HEK293 (cell line): Measurements from ENCODE around the gene NEIL1.

Source experiments
- BCL11A ChIP-seq: fragments of 450-650 bp; formaldehyde crosslinking; IDR thresholded peaks from 2 replicates; pipeline ENCODE4 v1.5.1; 2016; ENCODE audit warnings: low read depth, missing biosample characterization, missing genetic modification characterization
- GFI1B ChIP-seq: fragments of 450-650 bp; formaldehyde crosslinking; IDR thresholded peaks from 2 replicates; pipeline ENCODE4 v1.5.1; 2016; ENCODE audit warnings: missing biosample characterization, missing genetic modification characterization
- GLI4 ChIP-seq: fragments of 450-650 bp; formaldehyde crosslinking; IDR thresholded peaks from 2 replicates; pipeline ENCODE4 v1.5.1; 2016; ENCODE audit warnings: missing biosample characterization, missing genetic modification characterization
- KLF16 ChIP-seq: fragments of 450-650 bp; formaldehyde crosslinking; IDR thresholded peaks from 2 replicates; pipeline ENCODE4 v1.5.1; 2017; ENCODE audit warnings: missing biosample characterization, missing genetic modification characterization
- KLF9 ChIP-seq: fragments of 450-650 bp; formaldehyde crosslinking; IDR thresholded peaks from 2 replicates; pipeline ENCODE4 v1.5.1; 2016; ENCODE audit warnings: missing biosample characterization, missing genetic modification characterization, low read depth
- PATZ1 ChIP-seq: fragments of 450-650 bp; formaldehyde crosslinking; IDR thresholded peaks from 2 replicates; pipeline ENCODE4 v1.5.1; 2016; ENCODE audit warnings: missing biosample characterization, missing genetic modification characterization
- TSHZ1 ChIP-seq: fragments of 450-650 bp; formaldehyde crosslinking; IDR thresholded peaks from 2 replicates; pipeline ENCODE4 v1.5.1; 2016; ENCODE audit warnings: missing biosample characterization, missing genetic modification characterization, borderline replicate concordance
- YY1 ChIP-seq: fragments of 450-650 bp; formaldehyde crosslinking; IDR thresholded peaks from 2 replicates; pipeline ENCODE4 v1.5.1; 2018; ENCODE audit warnings: missing biosample characterization, missing genetic modification characterization
- ZBTB17 ChIP-seq: fragments of 450-650 bp; formaldehyde crosslinking; IDR thresholded peaks from 2 replicates; pipeline ENCODE4 v1.5.1; 2016; ENCODE audit warnings: missing biosample characterization, missing genetic modification characterization
- ZBTB6 ChIP-seq: fragments of 450-650 bp; formaldehyde crosslinking; IDR thresholded peaks from 2 replicates; pipeline ENCODE4 v1.5.1; 2017; ENCODE audit warnings: missing biosample characterization, missing genetic modification characterization
- ZNF133 ChIP-seq: fragments of 450-650 bp; formaldehyde crosslinking; IDR thresholded peaks from 2 replicates; pipeline ENCODE4 v1.5.1; 2016; ENCODE audit warnings: missing biosample characterization, missing genetic modification characterization
- ZNF138 ChIP-seq: fragments of 450-650 bp; formaldehyde crosslinking; IDR thresholded peaks from 2 replicates; pipeline ENCODE4 v1.5.1; 2016; ENCODE audit warnings: missing biosample characterization, missing genetic modification characterization, borderline replicate concordance
- ZNF146 ChIP-seq: fragments of 450-650 bp; formaldehyde crosslinking; IDR thresholded peaks from 2 replicates; pipeline ENCODE4 v1.5.1; 2016; ENCODE audit warnings: missing biosample characterization, missing genetic modification characterization
- ZNF211 ChIP-seq: fragments of 450-650 bp; formaldehyde crosslinking; IDR thresholded peaks from 2 replicates; pipeline ENCODE4 v1.5.1; 2016; ENCODE audit warnings: low read depth, missing biosample characterization, missing genetic modification characterization
- ZNF223 ChIP-seq: fragments of 450-650 bp; formaldehyde crosslinking; IDR thresholded peaks from 2 replicates; pipeline ENCODE4 v1.5.1; 2016; ENCODE audit warnings: missing biosample characterization, missing genetic modification characterization
- ZNF280C ChIP-seq: fragments of 450-650 bp; formaldehyde crosslinking; IDR thresholded peaks from 2 replicates; pipeline ENCODE4 v1.5.1; 2016; ENCODE audit warnings: missing biosample characterization, missing genetic modification characterization
- ZNF292 ChIP-seq: fragments of 450-650 bp; formaldehyde crosslinking; IDR thresholded peaks from 2 replicates; pipeline ENCODE4 v1.5.1; 2016; ENCODE audit warnings: low read depth, missing biosample characterization, missing genetic modification characterization, borderline replicate concordance
- ZNF324 ChIP-seq: fragments of 450-650 bp; formaldehyde crosslinking; IDR thresholded peaks from 2 replicates; pipeline ENCODE4 v1.5.1; 2016; ENCODE audit warnings: missing biosample characterization, missing genetic modification characterization
- ZNF350 ChIP-seq: fragments of 450-650 bp; formaldehyde crosslinking; IDR thresholded peaks from 2 replicates; pipeline ENCODE4 v1.5.0; 2017; ENCODE audit warnings: missing biosample characterization, mild to moderate bottlenecking, missing genetic modification characterization
- ZNF362 ChIP-seq: fragments of 450-650 bp; formaldehyde crosslinking; IDR thresholded peaks from 2 replicates; pipeline ENCODE4 v1.5.1; 2016; ENCODE audit warnings: missing biosample characterization, missing genetic modification characterization
- ZNF398 ChIP-seq: fragments of 450-650 bp; formaldehyde crosslinking; IDR thresholded peaks from 2 replicates; pipeline ENCODE4 v1.5.1; 2017; ENCODE audit warnings: missing biosample characterization, missing genetic modification characterization
- ZNF544 ChIP-seq: fragments of 450-650 bp; formaldehyde crosslinking; IDR thresholded peaks from 2 replicates; pipeline ENCODE4 v1.5.0; 2017; ENCODE audit warnings: missing biosample characterization, missing genetic modification characterization
- ZNF558 ChIP-seq: fragments of 450-650 bp; formaldehyde crosslinking; IDR thresholded peaks from 2 replicates; pipeline ENCODE4 v1.5.1; 2016; ENCODE audit warnings: missing biosample characterization, missing genetic modification characterization
- ZNF561 ChIP-seq: fragments of 450-650 bp; IDR thresholded peaks from 2 replicates; pipeline ENCODE4 v1.5.1; 2018; ENCODE audit warnings: missing biosample characterization, missing genetic modification characterization, borderline replicate concordance
- ZNF600 ChIP-seq: fragments of 450-650 bp; formaldehyde crosslinking; IDR thresholded peaks from 2 replicates; pipeline ENCODE4 v1.5.1; 2016; ENCODE audit warnings: missing biosample characterization, missing genetic modification characterization
- ZNF660 ChIP-seq: fragments of 450-650 bp; IDR thresholded peaks from 2 replicates; pipeline ENCODE4 v1.5.1; 2018; ENCODE audit warnings: missing biosample characterization, mild to moderate bottlenecking, missing genetic modification characterization
- ZNF664 ChIP-seq: fragments of 450-650 bp; formaldehyde crosslinking; IDR thresholded peaks from 2 replicates; pipeline ENCODE4 v1.5.1; 2016; ENCODE audit warnings: missing biosample characterization, missing genetic modification characterization
- ZNF830 ChIP-seq: fragments of 450-650 bp; IDR thresholded peaks from 2 replicates; pipeline ENCODE4 v1.5.0; 2018; ENCODE audit warnings: missing biosample characterization, missing genetic modification characterization, low read depth, mild to moderate bottlenecking, moderate library complexity
- ZXDB ChIP-seq: fragments of 450-650 bp; formaldehyde crosslinking; IDR thresholded peaks from 2 replicates; pipeline ENCODE4 v1.5.1; 2016; ENCODE audit warnings: missing biosample characterization, missing genetic modification characterization

NEIL1 gene

GRCh38 chr15:75335705-75336355 lies 11.0 kb upstream of the NEIL1 start, which contains the start of gene COMMD4 (continued):
- TF ChIP-seq GFI1B (tag by site-specific recombination) (no peak), ZNF561 (tag by site-specific recombination) (peak; percentile 67; the same call in 1 of the 2 replicates), ZNF660 (tag by site-specific recombination) (peak; percentile 80), PATZ1 (peak; percentile 92), ZBTB6 (tag by site-specific recombination) (no peak), ZBTB17 (tag by site-specific recombination) (peak; percentile 67), GLI4 (tag by site-specific recombination) (0 out of 2 replicates have a peak, but pooled peaks have one; percentile 39), ZNF280C (no peak), ZNF292 (tag by site-specific recombination) (no peak), ZNF544 (tag by site-specific recombination) (no peak), ZNF138 (tag by site-specific recombination) (no peak), ZNF558 (tag by site-specific recombination) (peak; percentile 55; the same call in 1 of the 2 replicates), ZNF830 (no peak), ZNF211 (tag by site-specific recombination) (no peak), ZNF600 (peak; percentile 74; the same call in 1 of the 2 replicates), ZNF350 (tag by site-specific recombination) (no peak), ZXDB (tag by site-specific recombination) (peak; percentile 97), TSHZ1 (tag by site-specific recombination) (peak; percentile 31; the same call in 1 of the 2 replicates), ZNF133 (tag by site-specific recombination) (no peak), KLF16 (tag by site-specific recombination) (peak; percentile 95), ZNF324 (peak; percentile 93), ZNF223 (no peak), BCL11A (tag by site-specific recombination) (no peak), YY1 (tag by site-specific recombination) (0 out of 2 replicates have a peak, but pooled peaks have one; percentile 24), ZNF398 (tag by site-specific recombination) (peak; percentile 87), ZNF362 (peak; percentile 97), KLF9 (peak; percentile 85), ZNF664 (tag by site-specific recombination) (no peak), ZNF146 (tag by site-specific recombination) (peak; percentile 84)
